Stimulated activated CD4-positive, alpha-beta T cell treated with anti-CD3 and anti-CD28 coated beads, Interleukin-4, amount 100 ng/mL, for 24 hours (primary cell): ENCODE data around the gene MPPED1.

Experiments used
- DNase-seq: peaks from one replicate; pipeline ENCODE4 v3.0.0-alpha.2; 2020

MPPED1 gene

DNA sequence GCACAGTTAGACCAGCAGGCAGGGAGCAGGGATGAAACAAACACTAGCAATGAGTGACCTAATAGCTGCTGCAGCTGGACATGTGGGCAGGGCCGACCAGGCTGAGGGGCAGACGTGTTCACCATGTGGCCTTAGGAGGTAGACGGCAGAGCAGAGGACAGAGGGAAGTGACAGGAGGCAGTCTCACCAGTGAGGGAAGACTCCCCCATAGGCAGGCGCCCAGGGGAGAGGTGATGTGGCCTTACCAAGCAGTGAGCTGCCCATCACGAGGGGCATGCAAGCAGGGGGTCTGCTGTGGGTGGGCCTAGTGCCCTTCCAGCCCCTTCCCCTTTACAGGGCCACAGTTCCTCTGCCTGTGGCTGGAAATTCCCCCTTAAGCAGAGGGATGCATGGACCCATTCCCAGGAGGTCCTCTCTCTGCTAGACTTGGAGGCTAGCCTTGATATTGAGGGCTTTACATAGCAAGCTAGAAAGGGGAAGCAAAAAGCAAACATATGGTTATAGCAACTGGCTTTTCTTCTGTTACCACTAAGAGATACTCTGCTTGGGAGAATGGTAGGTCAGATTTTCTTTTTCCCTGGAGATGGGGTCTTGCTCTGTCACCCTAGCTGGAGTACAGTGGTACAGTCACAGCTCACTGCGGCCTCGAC, 67.6 kb downstream of the MPPED1 start:
- no peak for DNase-seq

DNA sequence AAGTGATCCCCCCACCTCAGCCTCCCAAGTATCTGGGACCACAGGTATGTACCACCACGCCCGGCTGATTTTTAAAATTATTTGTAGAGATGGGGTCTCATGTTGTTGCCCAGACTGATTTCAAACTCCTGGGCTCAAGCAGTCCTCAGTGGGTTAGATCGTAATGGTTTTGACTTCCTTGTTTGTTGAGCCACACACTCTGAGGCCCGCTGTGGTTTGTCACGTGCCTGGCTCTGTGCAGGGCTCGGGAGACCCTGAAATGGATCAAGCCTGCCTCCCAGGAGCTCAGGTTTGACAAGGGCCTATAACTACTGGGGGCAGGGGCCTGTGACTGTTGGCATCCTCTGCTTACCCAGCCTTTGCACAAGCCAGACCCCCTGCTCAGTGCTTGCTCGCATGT, 68.1 kb downstream of the MPPED1 start:
- DNase-seq = no peak

DNA sequence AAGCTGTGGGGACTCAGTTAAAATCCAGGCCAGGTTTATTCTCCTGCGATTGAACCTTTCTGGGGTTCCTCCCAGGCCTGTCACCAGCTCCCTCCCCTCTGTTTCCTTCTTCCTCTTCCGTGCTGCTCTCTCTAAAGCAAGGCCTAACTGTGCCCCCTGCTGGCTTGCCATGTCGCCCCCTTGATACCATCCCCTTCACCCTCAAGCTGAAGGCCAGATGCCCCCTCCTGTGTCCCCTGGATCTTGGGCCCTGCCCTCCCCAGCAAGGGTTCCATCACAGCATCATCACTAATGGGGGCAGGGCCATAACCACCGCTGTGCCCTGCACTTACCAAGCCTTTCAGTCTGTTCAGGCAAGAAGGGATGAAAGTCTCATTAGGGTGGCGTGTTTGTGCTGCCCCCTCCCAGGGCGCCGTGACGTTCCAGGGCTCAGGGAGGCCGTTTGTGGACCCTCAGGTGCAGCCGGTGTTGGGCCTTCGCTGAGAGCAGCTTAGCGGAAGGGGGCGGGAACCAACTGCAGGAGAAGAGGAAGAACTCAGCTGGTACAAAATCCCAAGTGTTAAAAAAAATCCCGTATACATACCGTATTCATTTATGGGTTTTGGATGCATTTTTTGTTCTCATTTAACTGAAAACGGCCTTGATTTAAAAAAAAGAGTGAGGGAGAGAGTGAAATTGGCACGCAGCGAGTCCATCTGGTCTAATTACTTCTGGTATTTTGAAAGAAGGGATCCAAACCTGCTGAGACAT, 69.9 kb downstream of the MPPED1 start:
- DNase-seq = no peak

DNA sequence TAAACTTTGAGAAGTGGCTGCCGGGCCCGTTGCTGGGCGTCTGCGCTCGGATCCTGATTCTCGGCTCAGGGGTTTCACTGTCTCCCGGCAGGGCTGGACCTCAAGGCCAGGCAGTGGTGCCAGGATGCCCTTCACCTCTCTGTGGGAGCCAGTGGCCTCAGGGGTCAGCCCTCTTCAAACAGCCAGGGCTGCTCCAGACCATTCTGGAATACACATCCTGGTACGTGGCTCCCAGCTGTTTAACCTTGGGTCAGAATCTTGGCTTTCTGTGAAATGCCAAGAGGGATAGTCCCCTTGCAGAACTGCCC, 70.5 kb downstream of the MPPED1 start:
- DNase-seq = no peak

DNA sequence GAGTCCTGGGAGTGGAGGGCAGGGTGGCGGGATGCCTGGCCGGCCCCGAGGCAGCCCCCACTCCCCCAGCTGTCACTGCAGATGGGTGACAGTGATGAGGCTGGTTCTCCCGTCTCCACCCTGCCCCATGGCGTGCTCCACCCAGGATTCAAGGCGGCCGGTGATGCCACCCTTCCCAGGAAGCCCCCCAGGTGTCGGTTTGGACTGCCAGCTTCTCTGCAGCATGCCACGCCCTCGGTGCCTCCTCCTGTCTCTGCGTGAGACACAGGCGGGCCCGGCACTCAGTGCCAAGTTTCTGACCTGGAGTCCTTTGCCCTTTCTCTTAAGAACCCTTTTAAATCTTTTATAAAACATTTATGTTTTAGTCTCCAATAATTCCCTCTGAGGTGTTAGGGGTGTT, 71.5 kb downstream of the MPPED1 start:
- DNase-seq = no peak

DNA sequence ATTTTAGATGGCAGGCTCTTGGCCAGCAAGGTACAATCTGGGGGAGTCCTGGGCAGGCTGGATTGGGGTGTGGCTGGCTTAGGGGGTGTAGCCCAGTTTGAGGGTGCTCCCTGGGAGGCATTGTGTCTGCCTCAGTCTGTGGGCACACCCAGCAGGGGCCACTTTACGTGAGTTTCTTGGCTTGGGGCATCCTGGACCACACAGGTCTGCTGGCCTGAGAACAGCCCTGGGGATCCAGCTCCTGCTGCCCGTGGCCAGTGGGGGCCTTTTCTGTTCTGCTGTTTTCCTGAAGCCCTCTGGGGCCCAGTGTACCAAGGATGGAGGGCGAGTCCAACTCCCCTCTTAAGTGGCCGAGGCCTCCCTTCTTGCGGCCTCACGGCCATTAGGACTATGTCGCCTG, 71.9 kb downstream of the MPPED1 start:
- DNase-seq = no peak

DNA sequence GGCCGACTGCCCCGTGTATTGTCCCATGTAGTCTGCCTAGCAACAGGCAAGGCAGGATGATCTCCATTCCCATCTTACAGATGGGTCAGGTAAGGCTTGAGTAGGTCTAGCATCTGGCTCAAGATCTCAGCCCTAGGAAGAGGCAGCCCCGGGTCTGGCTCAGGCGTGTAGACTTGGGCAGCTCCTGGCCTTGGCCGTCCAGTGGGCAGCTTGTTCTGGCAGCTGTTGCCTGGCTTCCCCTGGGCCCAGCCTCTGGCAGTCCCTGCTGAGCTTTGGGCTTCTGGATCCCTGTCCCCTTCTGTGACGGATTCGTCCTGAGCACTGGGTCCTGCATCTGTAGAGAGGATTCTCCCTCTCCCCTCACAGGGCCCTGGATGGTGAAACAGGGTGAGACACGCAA, 72.4 kb downstream of the MPPED1 start:
- DNase-seq = no peak

DNA sequence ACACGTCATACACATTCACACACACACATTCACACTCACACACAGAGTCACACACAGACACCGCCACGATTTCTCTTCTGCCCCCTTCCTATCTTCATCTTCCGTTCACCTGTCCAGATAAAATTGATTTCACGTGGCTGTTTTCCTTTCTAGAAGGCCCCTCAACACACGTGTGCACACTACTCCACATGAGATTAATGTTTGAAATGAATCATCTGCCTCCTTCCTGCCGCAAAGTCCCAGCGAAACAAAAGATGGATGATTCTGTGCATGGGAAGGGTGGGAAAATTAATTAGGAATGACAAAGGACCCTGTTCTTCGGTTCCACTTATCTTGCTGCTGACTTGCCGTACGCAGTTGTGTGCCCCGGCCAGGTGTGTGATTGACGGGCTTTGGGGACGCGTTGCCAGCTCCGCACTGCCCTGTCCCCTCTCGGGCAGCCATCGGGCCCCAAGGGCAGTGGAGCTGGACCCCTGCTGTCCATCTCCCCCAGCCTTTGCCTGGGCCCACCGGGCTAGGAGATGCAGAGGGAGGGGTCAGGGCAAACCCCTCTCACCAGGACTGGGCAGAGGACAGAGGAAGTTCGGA, 73.8 kb downstream of the MPPED1 start:
- no peak for DNase-seq

DNA sequence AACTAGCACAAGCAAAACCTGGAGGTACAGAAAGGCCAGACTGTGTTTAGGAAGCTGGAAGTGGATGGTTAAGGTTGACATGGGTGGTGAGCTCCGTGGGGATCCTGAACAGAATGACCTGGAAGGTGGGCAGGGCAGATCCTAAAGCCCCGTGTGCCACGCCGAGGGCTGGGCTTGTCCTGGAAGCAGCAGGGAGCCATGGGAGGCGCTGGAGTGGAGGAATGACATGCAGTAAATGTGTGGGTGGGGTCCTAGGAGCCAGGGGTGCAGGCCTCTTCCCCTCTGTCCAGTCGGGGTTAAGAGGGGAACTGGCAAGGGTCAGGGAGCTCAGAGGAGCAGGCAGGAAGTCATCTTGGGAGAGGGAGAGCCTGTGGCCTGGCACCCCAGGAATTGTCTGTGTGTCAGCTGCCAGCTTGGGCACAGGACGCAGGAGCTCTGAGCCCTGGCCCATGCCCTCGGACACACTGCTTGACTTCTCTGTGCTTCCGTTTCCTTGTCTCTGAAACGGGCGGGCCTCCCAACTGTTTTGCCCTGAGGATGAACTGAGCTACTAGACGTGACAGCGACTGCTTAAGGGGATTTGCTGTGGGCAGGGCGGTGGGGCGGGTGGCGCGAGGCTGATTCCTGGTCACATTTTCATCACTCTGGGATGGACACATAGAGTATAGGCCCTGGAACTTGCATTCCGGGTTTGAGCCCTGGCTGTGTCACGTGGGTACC, 75.7 kb downstream of the MPPED1 start:
- no peak for DNase-seq

DNA sequence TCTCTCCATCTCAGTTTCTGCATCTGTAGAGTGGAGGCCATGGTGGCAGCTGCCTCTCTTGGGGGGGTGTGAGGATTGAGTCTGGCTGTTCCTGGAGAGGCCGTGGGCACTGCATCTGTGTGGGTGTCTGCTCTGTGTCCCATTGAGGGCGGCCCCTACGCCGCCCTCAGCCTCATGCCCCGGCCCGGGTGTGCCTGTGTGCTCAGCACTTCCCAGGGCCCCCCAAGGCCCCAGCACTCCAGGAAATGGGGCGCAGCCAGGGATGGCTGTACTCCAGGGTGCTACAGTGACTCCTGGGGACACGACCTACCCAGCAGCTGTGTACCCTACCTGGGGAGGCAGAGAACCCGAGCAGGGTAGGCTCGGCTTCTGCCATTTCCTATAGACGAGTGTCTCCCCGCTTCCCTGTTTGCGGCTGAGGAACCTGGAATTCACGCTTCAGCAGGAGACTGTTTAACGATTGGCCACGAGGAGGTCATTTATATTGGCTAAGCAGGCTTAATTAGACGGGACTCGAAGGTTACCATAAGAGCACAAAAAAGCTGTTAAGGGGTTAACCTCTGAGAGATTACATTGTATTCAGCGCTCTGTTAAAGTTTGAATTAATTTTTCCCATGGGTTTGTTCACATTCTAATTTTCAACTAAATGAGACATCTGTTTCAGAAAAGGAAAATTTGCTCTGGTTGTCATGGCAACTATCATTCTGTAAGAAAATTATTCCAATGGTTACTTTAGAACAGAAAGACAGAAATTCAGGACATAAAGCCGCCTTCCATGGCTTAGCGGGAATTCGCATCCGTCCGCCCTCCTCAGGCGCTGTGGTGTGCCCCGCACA, 76.4 kb downstream of the MPPED1 start:
- DNase-seq = no peak

DNA sequence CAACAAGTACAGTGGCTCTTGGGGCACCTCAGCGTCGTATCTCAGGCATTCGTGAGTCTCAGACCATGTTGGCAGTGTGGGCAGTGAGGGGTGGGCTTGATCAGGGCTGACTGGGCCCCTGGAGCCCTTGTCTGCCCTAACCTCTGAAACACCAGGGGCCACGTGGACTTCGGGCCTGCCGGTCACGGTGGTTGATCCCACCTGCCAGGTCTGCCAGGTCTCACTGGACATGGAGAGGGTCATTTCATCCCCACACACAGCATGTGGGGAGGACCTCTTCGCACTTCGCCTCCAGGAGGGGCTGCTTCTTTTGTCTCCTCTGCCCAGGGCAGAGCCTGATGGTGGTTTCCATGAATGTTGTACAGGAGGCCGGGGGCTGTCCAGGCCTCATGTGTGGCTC, 77.1 kb downstream of the MPPED1 start:
- DNase-seq = no peak

DNA sequence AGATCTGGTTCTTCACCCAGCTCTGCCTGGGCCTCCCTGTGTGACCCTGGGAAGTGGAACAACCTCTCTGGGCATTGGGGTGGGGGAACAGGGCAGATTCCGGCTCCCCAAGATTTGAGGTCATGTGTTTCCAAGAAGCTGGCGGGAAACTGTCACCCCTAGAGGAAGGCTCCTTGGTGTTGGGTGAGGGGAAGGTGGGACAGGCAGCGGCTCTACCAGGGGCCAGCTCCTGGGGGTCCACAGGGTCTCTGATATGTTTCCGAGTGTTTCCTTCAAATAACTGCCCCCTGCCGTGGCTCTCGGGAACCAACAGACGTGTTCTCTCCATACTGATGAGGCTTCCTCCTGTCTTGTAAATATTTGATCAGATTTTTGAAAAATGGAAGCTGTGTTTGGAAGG, 78.5 kb downstream of the MPPED1 start:
- DNase-seq = no peak

DNA sequence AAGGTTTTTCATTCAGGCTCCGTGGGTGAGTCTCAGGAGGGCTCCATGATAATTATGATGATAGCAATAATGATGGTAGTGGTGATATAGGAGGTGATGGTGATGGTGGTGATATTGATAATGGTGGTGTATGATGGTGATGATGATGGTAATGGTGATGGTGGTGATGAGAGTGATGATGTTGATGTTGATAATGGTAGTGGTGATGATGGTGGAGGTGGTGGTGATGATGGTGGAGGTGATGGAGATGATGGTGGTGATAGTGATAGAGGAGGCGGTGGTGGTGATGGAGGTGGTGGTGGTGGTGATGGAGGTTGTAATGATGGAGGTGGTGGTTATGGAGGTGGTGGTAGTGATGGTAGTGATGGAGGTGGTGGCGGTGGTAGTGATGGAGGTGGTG, 79.4 kb downstream of the MPPED1 start:
- DNase-seq = no peak

DNA sequence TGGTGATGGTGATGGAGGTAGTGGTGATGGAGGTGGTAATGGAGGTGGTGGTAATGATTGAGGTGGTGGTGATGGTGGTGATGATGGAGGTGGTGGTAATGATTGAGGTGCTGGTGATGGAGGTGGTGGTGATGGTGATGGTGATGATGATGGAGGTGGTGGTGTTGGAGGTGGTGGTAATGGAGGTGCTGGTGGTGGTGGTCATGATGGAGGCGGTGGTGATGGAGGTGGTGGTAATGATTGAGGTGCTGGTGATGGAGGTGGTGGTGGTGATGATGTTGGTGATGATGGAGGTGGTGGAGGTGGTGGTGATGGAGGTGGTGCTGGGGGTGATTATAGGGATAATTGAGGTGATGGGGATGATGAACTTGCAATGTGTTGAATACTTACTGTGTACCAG, 79.9 kb downstream of the MPPED1 start:
- no peak for DNase-seq

DNA sequence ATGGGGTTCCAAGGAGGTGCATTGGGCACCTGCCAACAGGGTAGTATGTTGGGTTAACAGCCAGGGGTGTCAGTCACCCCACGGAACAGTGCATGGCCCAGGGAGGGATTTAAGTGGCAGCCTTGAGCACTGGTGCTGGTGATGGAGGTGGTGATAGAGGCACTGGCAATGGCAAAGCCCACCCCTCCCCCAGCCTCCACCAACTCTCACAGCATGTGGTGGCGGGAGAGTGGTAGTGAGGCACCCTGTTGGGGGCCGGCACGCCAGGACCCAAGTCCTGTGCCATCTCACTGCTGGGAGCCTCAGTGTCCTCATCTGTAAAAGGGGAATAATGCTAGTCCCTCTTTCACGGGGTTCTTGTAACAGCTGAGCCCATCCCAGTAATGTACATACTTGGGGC, 81.5 kb downstream of the MPPED1 start:
- DNase-seq = no peak

DNA sequence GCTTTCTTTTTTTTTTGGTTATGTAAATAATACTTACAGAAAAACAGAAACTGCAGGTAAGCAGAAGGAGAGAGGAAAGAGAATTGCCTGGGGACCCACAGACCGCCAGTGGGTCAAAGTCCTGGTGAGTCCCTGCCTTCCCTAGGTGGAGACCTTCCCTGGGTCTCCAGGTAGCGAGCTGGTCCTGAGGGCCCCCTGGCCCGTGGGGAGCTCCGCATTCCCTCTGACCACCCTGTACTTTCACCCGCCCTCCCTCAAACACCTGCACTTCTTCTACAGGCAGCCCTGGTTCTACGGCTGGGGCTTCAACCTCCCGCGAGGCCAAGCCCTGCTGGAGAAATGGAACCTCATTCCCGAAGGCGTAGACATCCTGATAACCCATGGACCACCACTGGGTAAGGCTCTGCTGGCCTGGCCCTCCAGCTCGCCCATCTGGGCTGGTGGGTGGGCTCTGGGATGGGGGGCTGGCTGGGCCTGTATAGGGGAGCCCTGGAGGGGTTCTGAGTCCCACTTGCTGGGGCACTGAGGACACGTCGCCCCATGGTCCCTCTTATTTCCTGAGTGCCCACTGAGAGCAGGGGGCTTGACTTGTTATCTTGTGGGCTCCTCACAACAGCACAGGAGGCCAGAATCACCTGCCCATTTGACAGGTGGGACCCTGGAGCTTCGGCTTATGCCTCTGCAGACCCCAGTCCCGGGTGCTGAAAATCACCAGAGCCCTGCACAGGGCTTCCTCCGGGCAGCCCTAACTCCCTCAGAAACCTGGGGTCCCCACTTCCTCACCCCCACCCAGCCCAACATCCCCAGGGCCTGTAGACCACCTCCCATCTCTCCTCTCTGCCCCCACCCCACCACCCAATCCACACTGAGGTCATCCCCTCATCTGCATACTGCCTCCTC, 86.4 kb downstream of the MPPED1 start:
- DNase-seq = no peak

DNA sequence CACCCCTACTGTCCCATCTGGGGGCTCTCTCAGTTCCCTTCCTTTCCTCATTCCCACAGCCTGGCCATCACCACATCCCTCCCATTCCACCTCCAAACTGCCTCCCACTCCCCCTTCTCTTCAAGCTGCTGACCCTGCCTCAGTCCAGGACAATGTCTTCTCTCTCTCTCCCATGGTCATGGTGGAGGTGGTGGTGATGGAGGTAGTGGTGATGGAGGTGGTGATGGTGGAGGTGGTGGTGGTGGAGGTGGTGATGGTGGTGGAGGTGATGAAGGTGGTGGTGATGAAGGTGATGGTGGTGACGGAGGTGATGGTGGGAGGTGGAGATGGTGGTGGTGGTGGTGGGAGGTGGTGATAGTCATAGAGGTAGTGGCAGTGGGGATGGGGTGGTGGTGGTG, 87.0 kb downstream of the MPPED1 start:
- DNase-seq = no peak

DNA sequence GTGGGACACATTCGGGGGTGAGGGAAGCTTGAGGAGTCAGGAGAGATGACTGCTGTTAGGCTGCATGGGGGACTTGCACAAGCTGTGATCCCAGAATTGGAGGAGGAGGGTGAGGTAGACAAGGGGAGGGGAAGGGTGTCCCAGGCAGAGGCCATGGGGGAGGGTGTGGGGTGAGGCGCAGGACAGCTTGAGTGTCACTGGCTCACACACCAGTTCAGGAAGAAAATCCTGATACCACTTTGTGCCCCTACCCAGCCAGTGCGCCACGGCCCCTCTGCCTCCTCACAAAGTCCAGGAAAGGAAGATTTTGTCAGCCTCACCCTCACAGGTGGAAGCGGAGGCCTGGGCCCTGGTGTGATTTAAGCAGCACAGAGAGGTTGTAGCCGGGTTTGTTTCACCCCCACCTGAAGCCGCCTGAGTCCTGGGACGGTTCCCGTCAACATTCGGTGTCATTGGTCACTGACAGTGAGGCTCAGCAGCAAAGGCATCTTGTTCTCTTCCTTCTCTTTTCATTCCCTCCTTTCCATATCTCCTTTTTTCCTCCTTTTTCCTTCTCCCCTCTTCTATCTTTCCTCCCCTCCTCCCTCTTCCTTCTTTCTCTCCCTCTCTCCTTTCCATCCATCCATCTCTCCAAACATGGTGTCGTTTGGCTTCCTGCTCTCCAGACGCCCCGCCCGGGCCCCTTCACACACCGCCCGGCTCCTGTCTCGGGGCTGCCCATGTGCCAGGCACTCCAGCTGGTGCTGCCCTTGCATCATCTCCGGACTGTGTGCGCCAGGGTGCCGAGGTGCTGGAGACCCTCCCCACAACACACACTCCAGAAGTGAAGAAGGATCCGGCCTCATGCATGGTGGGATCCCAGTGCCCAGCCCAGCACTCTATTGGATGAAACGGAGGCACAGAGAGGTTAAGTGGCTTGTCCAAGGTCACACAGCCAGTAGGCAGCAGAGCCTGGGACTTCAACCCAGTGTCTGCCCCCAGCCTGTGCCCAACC, 89.3 kb downstream of the MPPED1 start:
- DNase-seq = no peak

DNA sequence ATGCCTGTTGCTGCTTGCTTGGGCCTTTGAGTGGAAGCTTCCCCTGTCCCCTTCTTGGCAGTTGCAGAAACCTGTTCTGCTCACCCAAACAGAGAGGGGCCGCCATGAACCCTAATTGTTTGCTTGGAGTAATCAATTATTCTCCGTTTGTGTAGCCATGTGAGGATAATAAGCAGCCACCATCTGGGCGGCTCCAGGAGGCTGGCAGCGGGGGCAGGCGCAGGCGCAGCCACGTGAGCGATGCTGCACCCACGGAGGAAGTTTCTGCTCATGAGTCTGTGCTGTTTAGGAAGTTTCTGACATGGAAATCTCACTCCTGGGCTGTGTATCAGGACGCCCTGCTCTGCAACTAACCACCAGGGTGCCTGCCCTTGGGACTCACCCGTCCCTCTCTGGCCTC, 90.1 kb downstream of the MPPED1 start:
- no peak for DNase-seq

DNA sequence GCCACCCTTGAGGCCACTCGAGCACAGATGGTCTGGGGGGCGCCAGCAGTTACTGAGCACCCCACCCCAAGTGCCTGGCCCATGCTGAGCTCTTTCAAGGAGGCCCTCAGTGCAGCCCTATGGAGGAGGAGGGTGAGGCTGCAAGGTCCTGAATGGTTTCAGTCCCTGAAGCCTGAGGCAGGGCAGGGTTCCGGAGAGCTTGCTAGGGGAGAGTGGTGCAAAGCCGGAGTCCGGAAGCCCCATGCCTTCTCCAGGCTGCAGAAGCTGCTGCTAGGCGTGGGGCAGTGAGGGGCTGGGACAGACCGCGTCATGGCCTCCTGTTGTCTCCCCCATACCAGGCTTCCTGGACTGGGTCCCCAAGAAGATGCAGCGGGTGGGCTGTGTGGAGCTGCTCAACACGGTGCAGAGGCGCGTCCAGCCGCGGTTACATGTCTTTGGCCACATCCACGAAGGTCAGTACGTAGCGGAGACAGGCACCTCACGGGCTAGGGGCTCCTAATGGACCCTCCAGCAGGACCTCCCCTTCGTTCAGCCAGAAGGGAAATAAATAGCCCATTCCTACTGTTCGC, 90.6 kb downstream of the MPPED1 start:
- DNase-seq = no peak
